Fibroblast of skin of left quadriceps (primary cell): ENCODE measurements around the gene BCL2A1.
"Not testable (repeated sequence)": the region's sequence is repeated elsewhere in the genome, so short reads cannot be mapped to it uniquely, and the experiment has no call there.

ENCODE experiments used
- DNase-seq, 2 experiments: peaks; one replicate each; pipeline ENCODE4 v3.0.0-alpha.2; 2013; ENCODE audit warnings: low read depth in 2 of 2

Gene BCL2A1

GRCh38 chr15:79989183-79989582 is 18.2 kb upstream of the BCL2A1 start:
- DNase-seq, result no peak

DNA sequence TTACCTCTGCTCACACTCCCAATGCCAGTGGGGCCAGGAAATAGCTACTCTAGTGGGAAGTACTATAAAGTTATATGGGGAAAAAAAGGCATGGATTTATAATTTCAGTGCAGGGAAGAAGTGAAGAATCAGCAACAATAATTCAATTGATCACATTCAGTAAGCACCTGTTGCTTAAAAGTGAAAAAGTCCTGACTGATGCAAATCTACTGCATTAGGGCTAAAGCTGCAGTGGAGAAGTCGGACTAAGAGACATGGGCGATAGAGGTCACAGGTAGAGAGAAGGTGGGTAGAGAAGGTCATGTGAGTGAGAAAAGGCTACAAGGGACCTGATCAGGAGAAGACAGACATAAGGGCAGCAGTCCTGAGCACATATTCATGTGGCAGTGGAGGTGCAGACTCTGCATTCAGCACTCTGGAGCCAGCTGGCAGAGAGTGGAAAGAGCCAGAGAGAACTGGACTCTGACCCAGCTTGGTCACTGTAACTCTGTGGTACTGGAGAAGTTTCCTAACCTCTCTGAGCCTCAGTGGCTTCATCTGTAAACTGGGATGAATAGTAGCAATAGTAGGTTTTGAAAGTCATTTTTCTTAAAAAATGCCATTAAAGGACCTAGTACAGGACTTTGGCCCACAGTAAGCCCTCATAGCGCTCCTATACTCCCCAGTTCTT is 17.6 kb upstream of the BCL2A1 start:
- no peak for DNase-seq

DNA sequence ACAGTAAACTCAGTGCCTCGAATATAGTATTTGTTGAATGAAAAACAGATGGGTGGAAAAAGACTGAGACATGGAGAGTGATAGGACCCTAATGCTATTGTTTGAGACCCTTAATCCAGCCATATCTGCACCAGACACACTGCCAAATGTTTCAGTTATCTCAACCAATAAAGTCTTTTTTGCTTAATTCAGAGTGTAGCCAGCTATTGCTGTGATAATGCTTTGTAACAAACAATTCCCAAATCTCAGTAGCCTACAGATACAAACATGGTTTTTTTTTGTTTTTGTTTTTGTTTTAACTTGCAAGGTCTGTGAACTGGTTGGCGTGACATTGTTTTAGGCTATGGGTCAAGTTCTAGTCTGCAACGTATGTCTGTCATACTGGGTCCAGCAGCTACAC is 17.0 kb upstream of the BCL2A1 start:
- DNase-seq, result no peak

DNA sequence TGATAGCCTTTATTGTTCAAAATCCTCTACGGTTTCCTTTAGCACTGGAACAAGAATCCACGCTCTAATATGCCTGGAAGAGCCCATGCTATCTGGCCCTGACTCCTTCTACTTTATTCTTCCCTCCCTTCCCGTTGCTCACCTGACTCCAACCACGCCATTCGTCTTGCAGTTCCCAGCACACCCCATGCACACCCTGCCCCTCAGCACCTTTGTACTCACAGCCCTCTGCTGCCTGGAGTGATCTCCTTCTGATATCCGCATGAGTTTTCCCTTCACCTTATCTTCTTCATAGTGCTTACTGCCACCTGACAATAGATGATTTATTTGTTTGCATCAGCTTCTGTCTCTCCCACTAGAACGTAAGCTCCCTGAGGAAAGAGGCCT is 16.6 kb upstream of the BCL2A1 start:
- no peak for DNase-seq

DNA sequence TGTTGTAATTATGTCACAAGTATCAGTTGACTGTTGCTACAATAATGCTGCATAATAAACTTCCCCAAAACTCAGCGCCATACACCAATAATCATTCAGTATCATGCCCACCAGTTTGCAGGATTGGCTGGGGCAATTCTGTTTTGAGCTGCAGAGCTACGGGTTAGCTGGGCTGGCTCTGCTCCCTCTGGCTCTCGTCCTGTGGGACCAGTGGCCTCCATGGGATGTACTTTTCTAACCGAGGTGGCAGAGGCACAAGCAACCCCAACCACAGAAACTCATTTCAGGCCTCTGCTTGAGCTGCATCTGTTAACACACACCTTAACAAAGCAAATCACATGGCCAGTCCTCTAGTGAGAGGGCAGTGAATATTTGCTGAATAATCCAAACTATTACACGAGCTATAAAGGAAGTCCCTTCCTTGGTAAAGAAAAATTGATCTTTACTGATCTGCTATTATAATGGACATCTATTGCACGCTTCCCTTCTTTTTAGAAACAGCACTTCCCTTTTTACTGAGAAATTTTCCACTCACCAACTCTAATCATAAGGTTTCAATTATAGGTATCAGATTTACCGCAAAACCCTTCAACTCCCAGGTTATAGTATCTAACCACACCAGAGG is 10.9 kb upstream of the BCL2A1 start:
- no peak for DNase-seq

- DNase-seq, result peak; percentile 57 to 60
These were observed 7.9 kb upstream of the BCL2A1 start for GRCh38 chr15:79978655-79979514.

DNA sequence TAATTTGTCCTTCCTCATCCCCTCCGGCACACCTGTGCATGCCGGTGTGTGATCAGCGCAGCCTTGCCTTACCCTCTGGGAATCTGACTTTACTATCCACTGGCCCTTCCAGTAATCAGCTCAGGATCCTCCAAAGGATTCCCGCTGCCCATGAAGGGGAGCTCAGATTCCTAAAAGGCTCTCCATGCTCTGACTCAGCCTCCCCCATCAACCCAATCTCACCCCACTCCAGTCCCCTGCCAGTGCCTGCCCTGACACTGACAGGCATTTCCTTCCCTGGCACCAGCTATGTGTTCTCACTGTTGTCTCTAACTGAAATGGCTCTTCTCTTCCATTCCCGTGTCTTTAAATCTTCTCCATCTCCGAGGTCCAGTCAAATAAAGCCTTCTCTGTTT is 7.3 kb upstream of the BCL2A1 start:
- DNase-seq, result no peak

GRCh38 chr15:79977431-79978054 is 6.5 kb upstream of the BCL2A1 start:
- no peak for DNase-seq

DNA sequence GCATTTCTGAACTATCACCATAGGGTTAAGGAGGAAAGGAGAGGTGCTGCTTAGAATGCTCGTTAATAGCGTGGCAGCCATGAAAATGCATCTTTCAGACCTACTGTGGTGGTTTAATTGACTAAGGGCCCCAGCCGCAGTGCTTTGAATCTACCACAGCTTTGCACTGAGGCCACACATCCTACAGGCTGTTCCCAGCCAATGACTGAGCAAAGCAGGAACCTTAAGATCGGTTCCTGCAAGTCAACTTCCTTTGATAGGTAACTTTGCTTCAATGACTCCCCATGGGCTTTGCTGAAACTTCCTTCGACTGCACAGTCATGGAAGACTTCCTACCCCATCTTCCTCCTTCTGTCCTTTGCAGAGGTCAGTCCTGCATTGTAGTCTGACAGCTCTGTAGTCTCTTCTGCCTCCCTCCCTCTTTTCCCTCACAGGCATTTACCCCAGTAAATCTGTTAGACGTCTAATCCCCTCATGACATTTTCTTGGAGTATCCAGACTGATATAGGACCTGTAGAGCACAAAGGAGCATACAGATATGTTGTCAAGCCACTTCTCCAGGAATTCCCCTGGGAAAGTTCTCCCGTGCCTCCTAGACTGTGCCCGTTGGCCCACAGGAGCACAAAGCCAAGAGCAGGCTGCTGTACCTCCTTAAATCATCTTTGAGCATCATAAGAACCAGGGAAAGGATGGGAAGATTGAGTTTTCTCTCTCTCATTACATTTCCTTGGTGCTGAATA is 2.6 kb upstream of the BCL2A1 start:
- DNase-seq, result no peak

- no peak for DNase-seq
These were observed 1.9 kb upstream of the BCL2A1 start for GRCh38 chr15:79972863-79973262.

GRCh38 chr15:79970181-79970580 is 815 bp downstream of the BCL2A1 start:
- DNase-seq, result no peak

GRCh38 chr15:79969146-79969545 is 1.9 kb downstream of the BCL2A1 start:
- no peak for DNase-seq

- no peak for DNase-seq
These were observed 3.5 kb downstream of the BCL2A1 start for GRCh38 chr15:79967298-79968182.

- no peak for DNase-seq
These were observed 4.2 kb downstream of the BCL2A1 start for GRCh38 chr15:79966634-79967297.

DNA sequence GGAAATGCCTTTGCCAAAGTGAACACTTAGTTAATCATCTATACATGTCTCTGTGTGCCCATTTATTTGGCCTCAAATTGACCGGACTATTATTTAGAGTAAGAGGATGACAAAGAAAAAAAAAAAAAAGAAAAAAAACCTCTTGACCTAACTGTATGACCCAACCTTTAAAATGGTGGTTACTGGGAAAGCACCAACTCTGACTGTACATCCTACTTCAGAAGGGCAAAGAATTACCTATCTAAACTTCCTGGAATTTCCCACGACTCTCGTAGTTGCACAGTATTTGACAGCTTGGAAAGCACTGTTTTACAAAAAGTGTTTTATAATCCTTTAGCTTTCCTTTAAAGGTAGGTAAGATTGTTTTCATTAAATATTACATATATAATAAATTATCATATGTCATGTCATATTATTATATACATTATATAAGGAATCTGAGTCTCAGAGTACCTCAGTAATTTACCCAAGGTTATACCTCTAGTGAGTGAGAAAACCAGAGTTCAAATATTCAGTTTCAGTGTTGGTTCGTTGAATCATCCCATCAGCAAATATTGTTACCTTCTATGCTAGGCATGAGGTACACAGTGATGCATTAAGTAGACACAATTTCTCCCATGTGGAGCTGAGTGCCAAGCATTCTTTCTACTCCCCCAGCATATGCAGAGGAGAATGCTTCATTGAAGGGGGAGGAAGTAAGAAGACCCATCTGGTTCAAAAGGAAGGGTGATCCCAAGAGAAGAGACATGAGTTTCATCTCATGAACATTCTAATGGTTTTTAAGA is 5.0 kb downstream of the BCL2A1 start:
- DNase-seq, result no peak

GRCh38 chr15:79964232-79964805 is 6.7 kb downstream of the BCL2A1 start:
- DNase-seq, result no peak

- DNase-seq, result not testable (repeated sequence)
These were observed 8.1 kb downstream of the BCL2A1 start for GRCh38 chr15:79962921-79963320.

DNA sequence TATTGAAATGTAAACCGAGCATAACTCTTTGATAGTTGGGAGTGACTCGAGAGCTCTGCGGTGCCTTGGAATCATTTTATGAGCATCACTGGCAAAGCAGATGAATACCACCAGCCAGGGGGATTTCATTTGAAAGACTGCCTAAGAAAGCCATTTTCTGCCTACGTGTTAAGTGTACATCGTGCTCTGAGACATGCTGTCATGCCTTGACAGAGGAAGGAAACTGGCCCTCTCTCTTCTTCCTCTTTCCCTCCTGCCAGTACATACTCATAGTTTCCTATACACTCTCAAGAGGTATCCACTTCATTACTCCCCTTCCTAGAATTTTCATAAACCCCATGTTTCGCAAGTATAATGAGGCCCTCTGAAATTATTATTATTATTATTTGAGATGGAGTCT is 8.8 kb downstream of the BCL2A1 start:
- no peak for DNase-seq
